Progenitor cell of endocrine pancreas (in vitro differentiated cells): ENCODE results near the gene LIPC. TPM values are rescaled to one million over a fixed set of nuclear protein-coding genes. Genes with fewer than 3 reads are reported as not detected.

ENCODE experiments used
- DNase-seq: peaks from one replicate; pipeline ENCODE4 v3.0.0; 2021; ENCODE audit warnings: low spot score; ENCODE audit not compliant: unreplicated experiment
- H3K27ac Mint-ChIP-seq: 2 replicates; pipeline ENCODE4 v1.8.0; 2021; ENCODE audit warnings: mild to moderate bottlenecking, moderate library complexity, mixed read lengths
- H3K27me3 Mint-ChIP-seq: 2 replicates; pipeline ENCODE4 v1.8.0; 2021; ENCODE audit warnings: mixed read lengths
- H3K36me3 Mint-ChIP-seq: 2 replicates; pipeline ENCODE4 v1.8.0; 2022; ENCODE audit warnings: mixed read lengths; ENCODE audit not compliant: insufficient read depth
- H3K4me1 Mint-ChIP-seq: 2 replicates; pipeline ENCODE4 v1.8.0; 2021; ENCODE audit warnings: low read depth, mixed read lengths
- H3K4me3 Mint-ChIP-seq: 2 replicates; pipeline ENCODE4 v1.8.0; 2021; ENCODE audit warnings: low read depth, mild to moderate bottlenecking, moderate library complexity, mixed read lengths
- H3K9me3 Mint-ChIP-seq: 2 replicates; pipeline ENCODE4 v1.8.0; 2021; ENCODE audit warnings: low read depth, mixed read lengths
- total RNA-seq: library from RNA; stranded (reverse); gene quantifications from 2 replicates; pipeline ENCODE4 v1.2.1, GENCODE V29; 2021
- TF ChIP-seq, protein P1 (sequence below): fragments of 200-600 bp; sonication (generic); IDR thresholded peaks from one replicate; pipeline ENCODE4 v1.5.0; 2021; ENCODE audit warnings: antibody characterized with exemption, mild to moderate bottlenecking; ENCODE audit not compliant: unreplicated experiment

Gene LIPC
- total RNA-seq, 1 donor from 2014 or later = 5.9 TPM

DNA sequence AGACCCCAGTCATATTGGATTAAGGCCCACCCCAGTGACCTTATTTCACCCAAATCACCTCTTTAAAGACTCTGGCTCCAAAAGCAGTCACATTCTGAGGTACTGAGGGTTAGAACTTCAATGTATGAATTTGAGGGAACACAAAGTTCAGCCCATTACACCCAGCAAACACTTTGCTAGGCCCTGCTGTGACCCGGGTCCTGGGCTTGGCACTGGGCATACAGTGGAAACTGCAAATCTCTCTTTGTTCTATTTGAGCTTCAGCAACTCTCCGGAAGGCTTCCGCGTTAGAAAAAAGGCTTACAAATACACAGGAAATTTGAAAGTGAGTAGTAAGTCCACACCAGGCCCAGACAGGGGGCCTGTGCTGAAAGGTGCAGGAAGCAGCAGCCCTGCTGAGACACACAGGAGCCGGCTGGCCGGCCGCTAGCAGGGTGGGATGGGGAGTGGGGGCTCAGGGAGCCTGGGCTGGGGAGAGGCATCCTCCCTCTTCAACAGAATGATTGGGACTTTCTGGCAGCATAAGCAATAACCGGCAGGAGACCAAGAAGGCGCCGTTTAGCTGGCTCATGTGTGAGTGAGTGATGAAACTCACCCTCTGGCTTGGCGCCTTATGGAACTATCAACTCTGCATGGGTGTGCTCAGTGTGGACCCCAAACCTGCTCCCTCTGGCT lies 13.0 kb downstream of the LIPC start:
- no peaks in the 10 kb centered on the region for H3K36me3 Mint-ChIP-seq
- TF ChIP-seq, protein P1, sequence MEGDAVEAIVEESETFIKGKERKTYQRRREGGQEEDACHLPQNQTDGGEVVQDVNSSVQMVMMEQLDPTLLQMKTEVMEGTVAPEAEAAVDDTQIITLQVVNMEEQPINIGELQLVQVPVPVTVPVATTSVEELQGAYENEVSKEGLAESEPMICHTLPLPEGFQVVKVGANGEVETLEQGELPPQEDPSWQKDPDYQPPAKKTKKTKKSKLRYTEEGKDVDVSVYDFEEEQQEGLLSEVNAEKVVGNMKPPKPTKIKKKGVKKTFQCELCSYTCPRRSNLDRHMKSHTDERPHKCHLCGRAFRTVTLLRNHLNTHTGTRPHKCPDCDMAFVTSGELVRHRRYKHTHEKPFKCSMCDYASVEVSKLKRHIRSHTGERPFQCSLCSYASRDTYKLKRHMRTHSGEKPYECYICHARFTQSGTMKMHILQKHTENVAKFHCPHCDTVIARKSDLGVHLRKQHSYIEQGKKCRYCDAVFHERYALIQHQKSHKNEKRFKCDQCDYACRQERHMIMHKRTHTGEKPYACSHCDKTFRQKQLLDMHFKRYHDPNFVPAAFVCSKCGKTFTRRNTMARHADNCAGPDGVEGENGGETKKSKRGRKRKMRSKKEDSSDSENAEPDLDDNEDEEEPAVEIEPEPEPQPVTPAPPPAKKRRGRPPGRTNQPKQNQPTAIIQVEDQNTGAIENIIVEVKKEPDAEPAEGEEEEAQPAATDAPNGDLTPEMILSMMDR = no peak
- H3K9me3 Mint-ChIP-seq = no peaks in the 10 kb centered on the region
- no peak for DNase-seq
- peaks cover 50% of the 10 kb centered on the region for H3K4me1 Mint-ChIP-seq
- H3K27me3 Mint-ChIP-seq = peaks cover 13% of the 10 kb centered on the region
- H3K27ac Mint-ChIP-seq = no peak overlapping the region
- no peak overlapping the region for H3K4me3 Mint-ChIP-seq

DNA sequence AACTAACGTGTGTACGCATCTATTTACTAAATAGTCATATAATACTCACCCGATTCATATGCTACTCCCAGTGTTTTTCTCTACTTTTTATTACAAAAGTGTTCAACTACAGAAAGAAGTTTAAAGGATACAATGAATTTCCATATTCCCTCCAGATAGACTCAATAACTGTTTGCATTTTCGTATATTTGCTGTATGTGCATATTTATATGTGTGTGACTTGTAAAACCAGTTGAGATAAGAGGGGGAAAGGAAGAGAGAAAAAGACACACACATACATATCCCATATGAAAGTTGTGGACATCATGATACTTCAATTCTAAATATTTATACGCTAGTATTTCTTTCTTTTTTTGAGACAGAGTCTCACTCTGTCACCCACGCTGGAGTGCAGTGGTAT lies 14.1 kb downstream of the LIPC start:
- no peak overlapping the region for H3K27ac Mint-ChIP-seq
- H3K9me3 Mint-ChIP-seq = no peaks in the 10 kb centered on the region
- TF ChIP-seq, protein P1 = no peak
- peaks cover 39% of the 10 kb centered on the region for H3K4me1 Mint-ChIP-seq
- no peak overlapping the region for H3K4me3 Mint-ChIP-seq
- H3K27me3 Mint-ChIP-seq = peaks cover 13% of the 10 kb centered on the region
- DNase-seq = no peak
- H3K36me3 Mint-ChIP-seq = no peaks in the 10 kb centered on the region

DNA sequence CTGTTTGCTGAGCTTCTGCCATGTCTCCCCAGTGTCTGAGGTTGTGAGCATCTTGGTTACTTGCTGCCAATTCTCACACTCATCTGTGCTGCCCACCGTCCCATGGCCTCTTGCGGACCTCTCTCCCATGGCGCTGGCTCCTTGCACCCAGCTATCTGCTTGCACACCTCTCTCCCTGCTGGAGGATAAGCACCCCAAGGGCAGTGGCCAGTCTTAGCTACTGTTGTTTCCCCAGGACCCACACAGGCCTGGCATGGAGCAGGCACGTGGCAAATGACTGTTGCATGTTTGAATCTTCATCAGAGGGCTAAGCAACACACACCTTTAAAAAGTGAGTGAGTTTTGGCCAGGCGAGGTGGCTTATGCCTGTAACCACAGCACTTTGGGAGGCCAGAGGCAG lies 14.7 kb downstream of the LIPC start:
- no peaks in the 10 kb centered on the region for H3K9me3 Mint-ChIP-seq
- H3K27me3 Mint-ChIP-seq = peaks cover 13% of the 10 kb centered on the region
- TF ChIP-seq, protein P1 = no peak
- H3K27ac Mint-ChIP-seq = no peak overlapping the region
- H3K36me3 Mint-ChIP-seq = no peaks in the 10 kb centered on the region
- peaks cover 33% of the 10 kb centered on the region for H3K4me1 Mint-ChIP-seq
- no peak overlapping the region for H3K4me3 Mint-ChIP-seq
- DNase-seq = no peak

DNA sequence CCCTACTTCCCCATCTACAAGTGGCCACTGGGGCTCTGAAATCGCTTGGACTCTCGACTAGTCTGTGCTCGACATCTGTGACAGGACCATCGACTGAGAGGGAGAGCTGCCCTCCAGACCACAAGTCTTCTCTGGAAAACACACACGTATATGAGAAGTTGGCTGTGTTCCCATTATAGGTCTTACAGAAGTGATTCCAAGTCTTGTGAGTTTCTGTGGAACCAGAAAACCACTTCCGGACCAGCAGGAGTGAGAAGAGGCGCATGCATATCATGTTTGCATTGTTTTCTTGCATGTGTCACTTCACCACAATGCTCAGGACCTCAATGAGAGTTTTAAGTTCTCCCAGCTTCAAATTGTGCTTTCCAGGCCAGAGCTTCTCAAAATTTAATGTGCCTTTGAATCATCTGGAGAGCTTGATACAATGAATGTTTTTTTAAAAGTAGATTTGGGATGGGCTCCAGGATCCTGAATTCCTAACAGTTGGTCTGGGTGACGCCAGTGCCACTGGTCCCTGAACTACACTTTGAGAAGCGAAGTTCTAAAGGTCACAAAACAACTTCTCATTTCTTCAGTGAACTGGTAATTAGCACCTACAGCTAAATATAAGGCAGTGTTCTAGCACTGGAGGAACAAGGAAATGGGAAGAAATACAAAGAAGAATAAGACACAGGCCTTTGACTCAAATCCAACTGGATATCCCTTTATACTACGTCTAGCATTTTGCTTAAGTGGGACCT lies 15.7 kb downstream of the LIPC start:
- Mint-ChIP-seq H3K36me3 (no peaks in the 10 kb centered on the region), H3K27me3 (peaks cover 17% of the 10 kb centered on the region)

DNA sequence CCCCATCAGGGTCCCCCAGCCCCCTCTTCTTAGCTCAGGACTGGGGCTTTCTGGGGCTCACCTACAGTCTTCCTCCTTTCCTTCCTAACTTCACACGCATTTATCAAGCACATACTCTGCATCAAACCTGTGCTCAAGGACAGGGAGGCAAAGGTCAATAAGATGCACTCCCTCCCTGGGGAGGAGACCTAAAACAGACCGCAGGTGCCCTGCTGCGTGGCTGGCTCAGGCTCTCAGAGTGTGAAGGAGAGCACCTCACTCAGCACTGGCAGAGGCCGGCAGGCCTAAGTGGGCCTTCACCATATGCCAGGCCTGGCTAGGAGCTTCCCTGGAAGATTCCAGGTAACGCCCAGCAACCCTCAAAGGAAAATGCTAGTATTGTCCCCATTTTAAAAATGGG lies 16.5 kb downstream of the LIPC start:
- Mint-ChIP-seq H3K9me3 (no peaks in the 10 kb centered on the region), H3K27me3 (peaks cover 24% of the 10 kb centered on the region), H3K27ac (no peak overlapping the region), H3K36me3 (no peaks in the 10 kb centered on the region), H3K4me3 (no peak overlapping the region), H3K4me1 (peaks cover 24% of the 10 kb centered on the region)
- no peak for DNase-seq
- TF ChIP-seq, protein P1 = no peak

More for the DNA sequence above, 15.7 kb downstream of the LIPC start:
- Mint-ChIP-seq H3K4me3 (no peak overlapping the region), H3K9me3 (no peaks in the 10 kb centered on the region), H3K27ac (no peak overlapping the region), H3K4me1 (peaks cover 25% of the 10 kb centered on the region)
- DNase-seq = no peak
- TF ChIP-seq, protein P1 = no peak
